Panc1 (cell line): ENCODE measurements around the gene PIGW. TPM values are rescaled to one million over a fixed set of nuclear protein-coding genes. Genes with fewer than 3 reads are reported as not detected.

ENCODE experiments used
- total RNA-seq: library from RNA; stranded (reverse); gene quantifications from one replicate; pipeline ENCODE4 v1.2.1, GENCODE V29; 2021; ENCODE audit not compliant: unreplicated experiment

PIGW gene
- total RNA-seq, 1 experiment from 2014 or later = 16.2 TPM

Other genes starting within 250 kb of the PIGW start
- 0.15 TPM for gene TBC1D3G, start 211.1 kb upstream of the PIGW start, total RNA-seq
- gene TBC1D3H, start 146.6 kb upstream of the PIGW start, total RNA-seq = not detected
- gene ZNHIT3, start 48.3 kb upstream of the PIGW start, total RNA-seq = 16.8 TPM
- gene MYO19, start 119 bp upstream of the PIGW start, total RNA-seq = 88.0 TPM
- gene GGNBP2, start 9.9 kb downstream of the PIGW start, total RNA-seq = 57.2 TPM
- 11.8 TPM for gene DHRS11, start 56.9 kb downstream of the PIGW start, total RNA-seq
- gene MRM1, start 66.6 kb downstream of the PIGW start, total RNA-seq = 7.8 TPM